Thyroid gland (tissue), 4 donors: ENCODE measurements around the gene MRPL12.

Experiments
- POLR2A ChIP-seq, 2 donors: fragments of 450-650 bp; IDR thresholded peaks; one replicate each; pipeline ENCODE4 v1.6.1; 2017; ENCODE audit warnings: antibody characterized with exemption in 2 of 2, mild to moderate bottlenecking in 2 of 2, moderate library complexity in 1 of 2
- TF ChIP-seq, protein P1 (sequence below), 6 experiments: fragments of 200-600 bp in 3 of 6; fragments of 450-650 bp in 3 of 6; sonication (generic) in 3 of 6; IDR thresholded peaks; one replicate each; pipeline ENCODE4 v1.5.1; 2016 to 2019; ENCODE audit warnings: antibody characterized with exemption in 6 of 6, mild to moderate bottlenecking in 2 of 6, inconsistent platforms in 1 of 6, moderate library complexity in 1 of 6

DNA sequence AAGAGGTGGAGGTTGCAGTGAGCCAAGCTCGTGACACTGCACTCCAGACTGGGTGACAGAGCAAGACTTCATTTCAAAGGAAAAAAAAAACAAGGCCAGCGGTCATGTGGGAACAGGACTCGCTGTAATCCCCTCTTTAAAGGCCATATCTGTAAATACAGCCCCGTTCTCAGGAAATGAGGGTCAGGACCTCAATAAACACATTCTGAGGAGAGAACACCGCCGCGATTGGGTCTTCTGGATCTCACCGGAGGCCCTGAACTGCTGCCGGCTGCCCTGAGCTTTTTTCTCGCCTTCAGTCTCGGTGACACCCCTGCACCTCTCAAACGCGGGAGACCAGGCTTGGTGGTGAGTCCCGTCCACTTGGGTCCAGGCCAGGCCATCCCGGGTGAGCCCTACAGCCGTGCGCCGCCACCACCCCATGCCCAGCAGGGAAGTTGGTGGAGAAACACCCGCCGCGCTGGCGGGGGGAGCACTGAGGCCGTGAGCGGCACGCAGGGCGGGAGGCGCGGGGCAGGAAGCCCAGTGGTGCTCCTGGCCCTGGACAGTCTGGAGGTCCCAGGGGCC, 37.3 kb downstream of the MRPL12 start:
- TF ChIP-seq, protein P1, sequence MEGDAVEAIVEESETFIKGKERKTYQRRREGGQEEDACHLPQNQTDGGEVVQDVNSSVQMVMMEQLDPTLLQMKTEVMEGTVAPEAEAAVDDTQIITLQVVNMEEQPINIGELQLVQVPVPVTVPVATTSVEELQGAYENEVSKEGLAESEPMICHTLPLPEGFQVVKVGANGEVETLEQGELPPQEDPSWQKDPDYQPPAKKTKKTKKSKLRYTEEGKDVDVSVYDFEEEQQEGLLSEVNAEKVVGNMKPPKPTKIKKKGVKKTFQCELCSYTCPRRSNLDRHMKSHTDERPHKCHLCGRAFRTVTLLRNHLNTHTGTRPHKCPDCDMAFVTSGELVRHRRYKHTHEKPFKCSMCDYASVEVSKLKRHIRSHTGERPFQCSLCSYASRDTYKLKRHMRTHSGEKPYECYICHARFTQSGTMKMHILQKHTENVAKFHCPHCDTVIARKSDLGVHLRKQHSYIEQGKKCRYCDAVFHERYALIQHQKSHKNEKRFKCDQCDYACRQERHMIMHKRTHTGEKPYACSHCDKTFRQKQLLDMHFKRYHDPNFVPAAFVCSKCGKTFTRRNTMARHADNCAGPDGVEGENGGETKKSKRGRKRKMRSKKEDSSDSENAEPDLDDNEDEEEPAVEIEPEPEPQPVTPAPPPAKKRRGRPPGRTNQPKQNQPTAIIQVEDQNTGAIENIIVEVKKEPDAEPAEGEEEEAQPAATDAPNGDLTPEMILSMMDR (IDR thresholded peaks at IDR 0.05), result no peak
- no peak for TF ChIP-seq POLR2A (IDR thresholded peaks at IDR 0.05)
